ENCODE data around the gene PARD3.

- no peak for TF ChIP-seq CTCF (IDR thresholded peaks at IDR 0.05)
- TF ChIP-seq POLR2A (IDR thresholded peaks at IDR 0.05), result no peak
Observed at GRCh38 chr10:34651416-34652195, 163.5 kb downstream of the PARD3 start.
